GM06990 (cell line): ENCODE data around the gene CMTM8.

Experiments
- DNase-seq: peaks from one replicate; pipeline ENCODE4 v3.0.0-alpha.2; 2011; ENCODE audit not compliant: insufficient read length; ENCODE audit errors: extremely low read depth
- H3K27me3 ChIP-seq: replicated peaks from 2 replicates; pipeline ENCODE4 v1.6.0; 2011; ENCODE audit warnings: low read length; ENCODE audit not compliant: control insufficient read depth, insufficient read depth
- H3K36me3 ChIP-seq: 2 replicates; pipeline ENCODE4 v1.5.1; 2011; ENCODE audit warnings: low read length; ENCODE audit not compliant: control insufficient read depth, insufficient read depth
- H3K4me3 ChIP-seq: replicated peaks from 2 replicates; pipeline ENCODE4 v1.5.1; 2011; ENCODE audit warnings: low read depth, mild to moderate bottlenecking, control low read depth, low read length
- TF ChIP-seq, protein P1 (sequence below): IDR thresholded peaks from 2 replicates; pipeline ENCODE4 v1.5.1; 2011; ENCODE audit warnings: low read length, control low read depth, mild to moderate bottlenecking, inconsistent platforms; ENCODE audit not compliant: insufficient read depth, poor library complexity, severe bottlenecking

The CMTM8 gene

DNA sequence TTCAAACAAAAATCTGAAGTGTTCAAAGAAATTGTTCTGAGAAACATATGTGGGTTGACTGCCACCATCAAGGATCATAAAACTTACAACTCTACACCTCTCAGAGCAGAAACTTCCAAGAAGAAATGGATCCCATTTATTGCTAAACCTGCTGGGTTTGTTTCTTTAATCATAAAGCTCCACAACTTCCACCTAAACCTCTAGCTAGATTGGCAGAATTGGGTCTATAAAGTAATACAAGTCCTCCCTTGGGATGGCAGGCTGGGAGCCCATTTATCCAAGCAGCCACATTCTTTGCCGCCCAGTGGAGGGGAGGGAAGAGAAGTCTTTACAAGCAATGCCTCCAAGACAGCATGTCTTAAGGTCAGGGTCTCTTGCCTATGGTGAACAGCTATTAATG, 40.5 kb upstream of the CMTM8 start:
- no peak for DNase-seq
- Histone ChIP-seq H3K4me3 (no peak overlapping the region), H3K36me3 (no peaks in the 10 kb centered on the region), H3K27me3 (no peaks in the 10 kb centered on the region; the same call in 1 of the 2 replicates)
- TF ChIP-seq, protein P1, sequence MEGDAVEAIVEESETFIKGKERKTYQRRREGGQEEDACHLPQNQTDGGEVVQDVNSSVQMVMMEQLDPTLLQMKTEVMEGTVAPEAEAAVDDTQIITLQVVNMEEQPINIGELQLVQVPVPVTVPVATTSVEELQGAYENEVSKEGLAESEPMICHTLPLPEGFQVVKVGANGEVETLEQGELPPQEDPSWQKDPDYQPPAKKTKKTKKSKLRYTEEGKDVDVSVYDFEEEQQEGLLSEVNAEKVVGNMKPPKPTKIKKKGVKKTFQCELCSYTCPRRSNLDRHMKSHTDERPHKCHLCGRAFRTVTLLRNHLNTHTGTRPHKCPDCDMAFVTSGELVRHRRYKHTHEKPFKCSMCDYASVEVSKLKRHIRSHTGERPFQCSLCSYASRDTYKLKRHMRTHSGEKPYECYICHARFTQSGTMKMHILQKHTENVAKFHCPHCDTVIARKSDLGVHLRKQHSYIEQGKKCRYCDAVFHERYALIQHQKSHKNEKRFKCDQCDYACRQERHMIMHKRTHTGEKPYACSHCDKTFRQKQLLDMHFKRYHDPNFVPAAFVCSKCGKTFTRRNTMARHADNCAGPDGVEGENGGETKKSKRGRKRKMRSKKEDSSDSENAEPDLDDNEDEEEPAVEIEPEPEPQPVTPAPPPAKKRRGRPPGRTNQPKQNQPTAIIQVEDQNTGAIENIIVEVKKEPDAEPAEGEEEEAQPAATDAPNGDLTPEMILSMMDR = no peak

DNA sequence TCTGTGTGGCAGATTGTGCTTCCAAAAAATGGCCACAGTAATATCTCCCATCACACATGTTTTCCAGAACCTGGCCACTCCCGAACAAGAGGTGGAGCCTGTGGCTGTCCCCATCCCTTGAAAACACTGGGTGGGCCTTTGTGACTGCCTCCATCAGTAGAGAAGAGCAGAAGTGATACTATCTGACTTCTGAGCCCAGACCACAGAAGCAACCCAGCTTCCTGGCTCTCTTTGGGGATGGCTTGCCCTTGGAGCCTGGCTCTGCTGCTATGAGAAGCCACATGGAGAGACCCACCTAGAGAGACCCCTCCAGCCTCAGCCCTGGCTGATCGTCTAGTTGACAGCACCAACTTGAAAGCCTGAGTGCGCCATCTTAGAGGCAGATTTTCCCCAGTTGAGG, 39.8 kb upstream of the CMTM8 start:
- no peak for DNase-seq
- no peaks in the 10 kb centered on the region for H3K36me3 ChIP-seq
- no peak overlapping the region for H3K4me3 ChIP-seq
- H3K27me3 ChIP-seq = no peaks in the 10 kb centered on the region; the same call in 1 of the 2 replicates
- TF ChIP-seq, protein P1 = no peak

DNA sequence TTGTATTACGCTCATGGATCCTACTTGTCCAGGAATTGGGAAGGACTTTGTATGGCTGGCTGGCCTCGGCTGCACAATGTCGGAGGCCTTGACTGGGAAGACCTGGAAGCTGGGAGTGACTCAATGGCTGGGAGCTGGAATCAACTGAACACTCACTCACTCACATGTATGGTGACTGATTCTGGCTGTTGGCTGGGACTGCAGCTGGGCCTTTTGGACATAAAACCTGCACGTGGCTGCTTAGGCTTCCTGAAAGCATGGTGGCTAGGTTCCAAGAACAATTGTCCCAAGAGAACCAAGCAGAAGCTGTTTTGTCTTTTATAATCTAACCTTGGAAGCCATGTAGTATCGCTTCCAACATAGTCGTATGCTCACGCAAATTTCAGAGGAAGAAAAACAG, 38.0 kb upstream of the CMTM8 start:
- no peak overlapping the region for H3K4me3 ChIP-seq
- no peaks in the 10 kb centered on the region for H3K36me3 ChIP-seq
- no peaks in the 10 kb centered on the region; the same call in 1 of the 2 replicates for H3K27me3 ChIP-seq
- TF ChIP-seq, protein P1 = no peak
- DNase-seq = no peak

DNA sequence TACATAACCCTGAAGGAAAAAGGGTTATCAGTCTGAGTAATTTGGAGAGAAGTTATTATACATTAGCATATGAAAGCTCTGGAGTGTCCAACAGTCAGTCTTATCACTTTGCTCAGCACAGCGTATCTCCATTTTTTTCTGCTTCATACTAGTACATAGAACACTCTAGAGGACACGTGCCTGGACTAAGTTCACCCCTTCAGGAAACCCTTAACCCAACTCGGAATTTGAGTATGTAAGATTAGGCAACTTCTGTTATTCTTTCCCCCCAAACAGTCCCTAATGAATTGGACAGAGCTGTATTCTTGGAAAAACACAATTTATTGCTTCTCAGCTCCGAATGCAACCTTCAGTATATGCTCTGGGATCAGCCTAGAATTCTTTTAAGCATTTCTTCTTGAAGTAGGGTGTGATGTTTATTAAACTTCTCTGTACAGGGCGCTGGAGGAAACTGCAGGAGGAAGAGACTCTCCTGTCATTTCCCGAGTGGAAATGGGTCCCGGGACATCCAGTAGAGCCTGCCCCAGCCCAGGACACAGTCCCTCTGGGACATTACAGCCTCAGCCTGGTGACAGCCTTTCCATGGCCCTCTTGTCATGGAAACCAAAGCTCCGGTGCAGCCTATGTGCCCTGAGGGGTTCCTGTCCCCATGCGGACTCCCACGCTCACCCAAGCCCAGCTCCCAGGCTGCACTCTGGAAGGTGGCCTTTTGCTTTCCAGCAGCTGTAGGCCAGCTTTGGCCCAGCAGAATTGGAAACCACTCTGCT, 37.3 kb upstream of the CMTM8 start:
- no peak for DNase-seq
- H3K36me3 ChIP-seq = no peaks in the 10 kb centered on the region
- H3K27me3 ChIP-seq = no peaks in the 10 kb centered on the region; the same call in 1 of the 2 replicates
- H3K4me3 ChIP-seq = no peak overlapping the region
- TF ChIP-seq, protein P1 = no peak

DNA sequence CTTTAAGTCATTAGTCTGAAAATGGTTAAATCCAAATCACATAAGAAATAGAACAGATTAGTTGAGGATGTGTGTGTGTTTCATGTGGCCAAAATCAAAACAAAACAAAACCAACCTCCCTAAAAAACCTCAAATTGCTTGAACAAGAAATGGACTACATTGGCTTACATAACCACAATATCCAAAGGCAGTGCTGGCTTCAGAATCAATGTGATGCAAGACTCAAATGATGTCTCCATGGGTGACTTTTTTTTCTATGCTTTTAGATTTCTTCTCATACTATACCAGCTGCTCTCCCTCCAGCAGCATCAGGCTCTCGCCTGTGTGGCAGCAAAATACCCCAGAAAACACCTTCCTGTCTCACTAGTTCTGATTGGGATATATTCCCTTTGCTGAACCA, 36.0 kb upstream of the CMTM8 start:
- H3K27me3 ChIP-seq = no peaks in the 10 kb centered on the region; the same call in 1 of the 2 replicates
- H3K4me3 ChIP-seq = no peak overlapping the region
- DNase-seq = no peak
- TF ChIP-seq, protein P1 = no peak
- no peaks in the 10 kb centered on the region for H3K36me3 ChIP-seq
